ENCODE measurements around the gene TOMM34.

- TF ChIP-seq, protein P1, sequence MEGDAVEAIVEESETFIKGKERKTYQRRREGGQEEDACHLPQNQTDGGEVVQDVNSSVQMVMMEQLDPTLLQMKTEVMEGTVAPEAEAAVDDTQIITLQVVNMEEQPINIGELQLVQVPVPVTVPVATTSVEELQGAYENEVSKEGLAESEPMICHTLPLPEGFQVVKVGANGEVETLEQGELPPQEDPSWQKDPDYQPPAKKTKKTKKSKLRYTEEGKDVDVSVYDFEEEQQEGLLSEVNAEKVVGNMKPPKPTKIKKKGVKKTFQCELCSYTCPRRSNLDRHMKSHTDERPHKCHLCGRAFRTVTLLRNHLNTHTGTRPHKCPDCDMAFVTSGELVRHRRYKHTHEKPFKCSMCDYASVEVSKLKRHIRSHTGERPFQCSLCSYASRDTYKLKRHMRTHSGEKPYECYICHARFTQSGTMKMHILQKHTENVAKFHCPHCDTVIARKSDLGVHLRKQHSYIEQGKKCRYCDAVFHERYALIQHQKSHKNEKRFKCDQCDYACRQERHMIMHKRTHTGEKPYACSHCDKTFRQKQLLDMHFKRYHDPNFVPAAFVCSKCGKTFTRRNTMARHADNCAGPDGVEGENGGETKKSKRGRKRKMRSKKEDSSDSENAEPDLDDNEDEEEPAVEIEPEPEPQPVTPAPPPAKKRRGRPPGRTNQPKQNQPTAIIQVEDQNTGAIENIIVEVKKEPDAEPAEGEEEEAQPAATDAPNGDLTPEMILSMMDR (IDR thresholded peaks at IDR 0.05): no peak
- TF ChIP-seq POLR2A (IDR thresholded peaks at IDR 0.05): no peak
- TF ChIP-seq POLR2AphosphoS5 (IDR thresholded peaks at IDR 0.05): no peak
- TF ChIP-seq EP300 (IDR thresholded peaks at IDR 0.05): no peak
Observed at GRCh38 chr20:44946271-44946852, 13.8 kb downstream of the TOMM34 start.

Measured in upper lobe of left lung (tissue), 4 donors.